Activated CD4-positive, alpha-beta T cell treated with anti-CD3 and anti-CD28 coated beads, Interleukin-2, Interleukin-6, amounts not matched to agents 100 ng/mL and 50 ng/mL, durations not matched to agents 16 hours and 8 hours (primary cell): ENCODE measurements around the gene MEF2A.
A peak's percentile ranks its signal among the peaks of the same experiment; 100 is the strongest.
"Not testable (repeated sequence)": the region's sequence is repeated elsewhere in the genome, so short reads cannot be mapped to it uniquely, and the experiment has no call there.

ENCODE experiments used
- DNase-seq: peaks from one replicate; pipeline ENCODE4 v3.0.0-alpha.2; 2020

The MEF2A gene

DNA sequence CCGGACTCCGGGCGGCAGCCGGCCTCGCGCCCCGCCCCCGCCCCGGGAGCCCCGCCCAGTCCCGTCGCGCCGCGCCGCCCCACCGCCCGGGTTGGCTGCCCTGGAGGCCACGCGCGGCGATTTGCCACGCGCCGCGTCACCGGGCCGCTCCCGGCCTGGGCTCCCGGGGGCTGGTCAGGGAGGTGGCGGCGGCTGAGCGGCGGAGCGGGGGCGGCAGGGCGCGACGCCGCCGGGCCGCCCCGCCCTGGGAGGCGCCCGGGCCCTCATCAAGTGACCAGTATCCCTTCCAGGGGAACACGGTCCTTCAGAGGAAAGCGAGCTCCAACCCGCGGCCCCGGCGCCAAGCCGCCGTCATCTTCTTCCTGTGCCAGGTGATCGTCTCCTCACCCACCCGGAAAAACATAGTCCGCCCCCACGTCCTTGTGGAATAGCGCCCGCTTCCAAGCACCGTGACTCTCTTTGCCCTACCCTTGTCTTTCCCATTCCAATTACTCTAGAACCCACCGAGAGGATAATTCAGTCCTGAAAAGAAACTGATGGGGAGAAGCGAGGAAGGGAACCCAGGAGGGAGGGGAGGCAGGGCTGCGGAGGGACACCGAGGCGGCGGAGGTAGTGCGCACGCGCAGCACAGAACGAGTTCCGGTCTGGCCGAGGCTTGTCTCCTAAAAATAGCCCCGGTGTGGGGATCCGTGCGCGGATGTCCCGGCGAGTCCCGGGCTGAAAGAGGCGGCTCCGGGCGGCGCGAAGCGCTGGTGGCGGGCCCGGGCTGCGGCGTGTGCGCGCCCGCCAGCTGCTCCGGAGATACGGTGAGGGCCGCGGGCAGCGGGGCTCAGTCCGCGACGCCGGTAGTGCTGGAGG lies at the start of gene MEF2A:
Gene MEF2A, plus strand, starts transcription at position 686 of the 858 bp plus-strand sequence. CDS start 67,136 bp downstream, outside the sequence.
- DNase-seq = peak; percentile 94

DNA sequence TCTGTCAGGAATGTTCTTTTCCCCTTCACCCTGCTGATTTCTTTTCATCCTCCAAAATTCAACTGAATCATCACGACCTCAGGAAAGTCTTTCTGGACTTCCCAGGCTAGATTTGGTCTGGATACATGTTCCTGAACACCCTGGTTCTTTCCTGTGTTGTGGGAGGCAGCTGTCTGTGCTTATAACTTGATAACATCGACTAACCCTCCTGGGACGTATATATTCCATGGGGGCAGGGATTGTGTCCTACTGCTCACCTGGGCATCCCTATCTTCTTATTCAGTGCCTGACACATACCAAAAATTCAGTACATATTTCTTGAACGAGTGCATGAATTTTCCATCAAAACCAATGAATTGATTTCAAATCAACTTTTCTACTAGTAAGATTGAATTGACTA lies 47.6 kb upstream of the MEF2A start:
- DNase-seq = no peak

DNA sequence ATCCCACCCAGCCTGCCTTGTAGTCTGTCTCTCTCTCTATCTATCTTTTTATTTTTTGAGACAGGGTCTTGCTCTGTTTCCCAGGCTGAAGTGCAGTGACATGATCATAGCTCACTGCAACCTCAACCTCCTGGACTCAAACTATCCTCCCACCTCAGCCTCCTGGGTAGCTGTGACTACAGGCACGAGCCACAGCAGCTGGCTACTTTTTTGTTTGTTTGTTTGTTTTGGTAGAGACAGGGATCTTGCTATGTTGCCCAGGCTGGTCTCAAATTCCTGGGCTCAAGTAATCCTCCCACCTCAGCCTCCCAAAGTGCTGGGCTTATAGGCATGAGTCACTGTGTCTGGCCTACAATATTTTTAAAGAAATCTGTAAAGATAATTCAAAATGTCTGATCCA lies 46.4 kb upstream of the MEF2A start:
- DNase-seq = not testable (repeated sequence)

DNA sequence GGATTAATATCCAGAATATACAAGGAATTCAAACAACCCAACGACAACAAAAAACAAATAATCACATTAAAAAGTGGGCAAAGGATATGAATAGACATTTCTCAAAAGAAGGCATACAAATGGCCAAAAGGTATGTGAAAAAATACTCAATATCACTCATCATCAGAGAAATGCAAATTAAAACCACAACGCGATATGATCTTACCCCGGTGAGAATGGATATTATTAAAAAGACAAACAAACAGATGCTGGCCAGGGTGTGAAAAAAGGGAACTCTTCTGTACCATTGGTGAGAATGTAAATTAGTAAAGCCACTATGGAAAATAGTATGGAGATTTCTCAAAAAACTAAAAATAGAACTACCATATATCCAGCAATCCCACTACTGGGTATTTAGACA lies 43.5 kb upstream of the MEF2A start:
- DNase-seq = no peak

DNA sequence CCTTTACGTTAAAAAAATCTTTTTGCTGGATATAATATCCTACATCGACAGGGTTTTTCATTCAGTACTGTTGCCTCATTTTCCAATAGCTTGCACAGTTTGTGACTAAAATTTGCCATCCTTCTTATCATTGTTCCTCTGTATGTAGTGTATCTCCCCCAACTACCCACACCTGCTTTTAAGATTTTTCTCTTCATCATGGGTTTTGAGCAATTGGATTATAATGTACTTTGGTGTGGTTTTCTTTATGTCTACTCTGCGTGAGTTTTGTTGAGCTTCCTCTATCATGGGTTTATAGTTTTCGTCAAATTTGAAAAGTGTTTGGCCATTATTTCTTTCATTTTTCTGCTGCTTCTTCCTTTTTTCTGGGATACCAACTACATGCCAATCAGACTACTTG lies 39.6 kb upstream of the MEF2A start:
- DNase-seq = no peak

DNA sequence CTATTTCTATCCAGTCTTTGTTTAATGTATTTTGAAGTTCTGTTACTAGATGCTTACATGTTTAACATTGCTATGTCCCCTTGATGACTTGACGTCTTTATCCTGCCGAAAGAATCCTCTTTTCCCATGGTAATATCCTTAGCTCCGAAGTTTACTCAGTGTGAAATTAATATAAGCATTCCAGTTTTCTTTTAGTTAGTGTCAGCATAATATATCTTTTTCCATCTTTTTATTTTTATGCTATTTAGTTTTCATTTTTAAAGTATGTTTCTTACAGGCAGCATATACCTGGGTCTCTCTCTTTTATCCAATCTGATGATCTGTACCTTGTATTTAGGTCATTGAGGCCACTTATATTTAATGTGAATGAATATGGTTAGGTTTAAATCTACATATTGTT lies 39.1 kb upstream of the MEF2A start:
- DNase-seq = no peak

DNA sequence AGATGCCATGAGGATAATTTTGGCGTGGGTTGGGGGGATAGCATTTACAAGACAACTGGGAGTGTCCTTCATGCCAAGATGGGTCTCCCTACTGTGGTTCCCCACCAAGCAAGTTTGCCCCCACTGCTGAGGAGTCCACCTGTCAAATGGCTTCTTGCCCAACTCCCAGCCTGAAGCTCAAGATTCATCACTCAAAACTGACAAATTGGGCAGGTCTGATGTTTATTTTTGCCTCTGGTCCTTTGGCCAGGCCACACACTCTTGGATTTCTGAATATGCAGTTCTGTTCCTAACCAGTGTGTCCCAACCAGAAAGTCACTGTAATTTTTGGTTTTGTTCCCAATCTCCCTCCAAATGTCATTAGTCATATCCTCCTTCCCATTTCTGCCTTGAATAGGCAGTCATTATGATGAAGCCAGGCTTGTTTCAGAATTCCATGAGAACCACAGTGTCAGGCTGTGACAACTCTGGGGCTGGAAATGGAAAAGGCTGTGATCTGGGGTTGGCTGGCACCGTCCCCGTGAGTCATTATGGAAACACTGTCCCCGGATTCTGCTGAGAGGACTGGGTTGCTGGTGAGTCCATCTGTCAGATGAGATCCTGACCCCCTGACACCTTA lies 29.3 kb upstream of the MEF2A start:
- DNase-seq = no peak

DNA sequence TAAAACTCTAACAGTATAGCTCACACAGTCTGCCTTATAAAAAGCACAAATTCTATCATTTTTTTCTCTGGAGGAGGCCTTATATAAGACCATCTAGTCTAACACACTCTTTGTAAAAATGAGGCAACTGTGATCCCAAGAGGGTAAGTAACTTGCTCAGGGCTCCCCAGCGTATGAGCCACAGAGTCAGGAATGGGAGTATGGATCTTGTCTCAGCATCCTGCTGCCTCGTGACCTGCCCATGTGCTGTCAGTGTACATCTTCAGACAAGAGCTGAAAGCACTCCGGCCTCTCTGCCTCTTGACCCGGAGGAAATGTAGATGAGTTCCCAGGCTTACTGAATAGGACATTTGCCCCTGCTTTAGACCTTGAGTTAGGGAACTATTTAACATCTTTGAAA lies 28.4 kb upstream of the MEF2A start:
- DNase-seq = no peak

DNA sequence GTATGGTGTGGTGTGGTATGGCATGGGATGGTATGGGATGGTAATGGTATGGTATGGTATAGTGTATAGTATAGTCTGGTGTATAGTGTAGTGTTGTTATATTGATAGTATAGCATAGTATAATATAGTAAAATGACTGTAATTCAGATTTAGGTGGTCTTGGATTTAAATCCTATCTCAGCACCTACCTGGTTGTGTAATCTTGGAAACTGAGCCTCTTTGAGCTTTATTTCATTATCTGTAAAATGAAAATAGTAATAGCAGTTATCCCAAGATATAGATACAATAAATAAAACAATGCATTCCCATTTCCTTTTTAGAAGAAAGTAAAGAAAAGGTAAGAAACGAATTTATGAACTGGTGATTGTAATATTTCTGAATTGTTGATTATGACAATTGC lies 27.5 kb upstream of the MEF2A start:
- no peak for DNase-seq

DNA sequence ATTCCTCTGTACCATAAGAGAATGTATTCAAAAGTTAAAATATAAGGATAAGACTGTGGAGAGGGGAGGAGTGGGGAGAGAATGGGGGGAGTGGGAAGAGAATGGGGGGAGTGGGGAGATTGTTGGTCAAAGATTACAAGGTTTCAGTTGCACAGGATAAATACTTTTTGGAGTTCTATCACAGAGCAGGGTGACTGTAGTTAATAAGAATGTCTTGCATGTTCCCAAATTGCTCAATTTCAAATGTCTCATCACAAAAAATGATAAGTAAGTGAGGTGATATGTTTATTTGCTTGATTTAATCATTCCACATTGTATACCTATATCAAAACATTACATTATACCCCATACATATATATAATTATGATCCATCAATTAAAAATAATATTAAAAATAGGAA lies 23.0 kb upstream of the MEF2A start:
- DNase-seq = no peak

DNA sequence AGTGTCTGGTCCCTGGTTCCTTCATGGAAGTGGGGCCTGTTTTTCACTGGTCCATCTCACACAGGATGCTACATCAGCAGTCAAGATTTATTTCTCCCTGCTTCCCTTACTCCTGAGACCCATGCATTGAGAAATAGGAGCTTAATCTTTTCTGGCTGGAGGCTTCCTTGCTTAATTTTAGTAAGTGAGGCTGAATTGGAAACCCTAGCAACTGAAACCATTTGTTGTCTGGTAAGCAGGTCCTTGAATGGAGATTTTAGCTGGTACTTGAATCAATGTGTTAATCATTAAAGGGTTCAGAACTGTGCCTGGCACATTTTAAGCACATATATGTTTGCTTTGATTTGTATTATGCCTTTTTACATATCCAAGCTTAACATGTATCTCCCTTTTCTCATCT lies 20.2 kb upstream of the MEF2A start:
- DNase-seq = no peak

DNA sequence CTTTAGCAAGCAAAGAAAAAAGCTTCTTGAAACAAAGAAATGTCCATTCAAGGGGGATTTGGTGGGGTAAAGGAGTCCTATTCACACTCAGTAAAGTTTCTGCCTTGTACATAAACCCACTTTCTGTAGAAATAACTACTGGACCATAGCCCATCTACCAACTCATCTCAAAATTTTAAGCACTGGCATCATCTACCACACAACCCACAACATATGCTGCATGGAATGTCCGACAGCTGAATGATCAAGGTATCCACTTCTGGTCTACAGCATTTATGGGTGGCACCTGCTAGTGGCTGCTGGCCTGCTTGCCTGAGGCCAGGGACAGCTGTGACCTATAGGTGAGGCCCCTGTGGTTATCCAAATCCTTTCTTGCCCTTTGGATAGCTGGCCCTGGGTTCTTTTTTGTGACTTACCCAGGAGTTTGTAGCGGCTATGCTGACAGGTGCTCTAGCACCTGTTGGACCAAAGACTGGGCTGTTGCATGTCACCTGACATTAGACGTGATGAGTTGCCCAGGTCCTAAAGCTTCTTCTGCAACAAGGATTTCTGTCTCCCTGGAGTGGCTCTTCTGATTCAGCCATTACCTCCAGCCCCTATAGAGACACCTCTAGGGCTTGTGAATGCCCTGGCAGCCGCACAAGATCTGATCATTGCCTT lies 19.2 kb upstream of the MEF2A start:
- DNase-seq = no peak

DNA sequence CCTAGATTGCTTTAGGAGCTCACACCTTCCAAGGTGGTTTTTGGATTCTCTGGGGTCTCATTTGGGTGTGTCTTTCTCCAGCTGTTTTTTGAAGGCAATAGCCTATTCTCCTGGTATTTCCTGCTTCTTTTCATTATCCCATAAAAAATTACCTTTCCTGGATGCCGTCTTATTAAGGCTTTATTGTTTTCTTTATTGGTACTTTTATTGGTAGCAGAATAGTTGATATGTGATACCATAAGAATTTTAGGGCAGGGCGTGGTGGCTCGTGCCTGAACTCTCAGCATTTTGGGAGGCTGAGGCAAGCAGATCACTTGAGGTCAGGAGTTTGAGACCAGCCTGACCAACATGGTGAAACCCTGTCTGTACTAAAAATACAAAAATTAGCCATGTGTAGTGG lies 18.3 kb upstream of the MEF2A start:
- no peak for DNase-seq

DNA sequence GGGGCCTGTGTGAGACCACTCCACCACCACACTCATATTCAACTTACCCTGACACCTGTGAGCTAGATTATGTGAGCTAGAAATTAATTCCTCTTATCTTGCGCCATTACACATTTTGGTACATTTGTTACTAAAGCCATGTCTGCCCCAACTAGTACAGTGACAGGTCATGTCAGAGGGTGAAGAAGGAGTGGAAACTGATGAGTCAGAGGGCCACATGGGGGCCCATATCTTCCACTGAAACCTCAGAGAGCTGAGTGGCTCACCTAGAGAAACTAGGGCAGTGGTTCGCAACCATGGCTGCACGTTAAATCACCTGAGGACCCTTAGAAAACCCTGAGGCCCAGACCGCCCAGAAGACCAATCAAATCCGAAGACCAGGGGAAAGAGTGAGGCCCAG lies 15.7 kb upstream of the MEF2A start:
- peak; percentile 40 for DNase-seq

DNA sequence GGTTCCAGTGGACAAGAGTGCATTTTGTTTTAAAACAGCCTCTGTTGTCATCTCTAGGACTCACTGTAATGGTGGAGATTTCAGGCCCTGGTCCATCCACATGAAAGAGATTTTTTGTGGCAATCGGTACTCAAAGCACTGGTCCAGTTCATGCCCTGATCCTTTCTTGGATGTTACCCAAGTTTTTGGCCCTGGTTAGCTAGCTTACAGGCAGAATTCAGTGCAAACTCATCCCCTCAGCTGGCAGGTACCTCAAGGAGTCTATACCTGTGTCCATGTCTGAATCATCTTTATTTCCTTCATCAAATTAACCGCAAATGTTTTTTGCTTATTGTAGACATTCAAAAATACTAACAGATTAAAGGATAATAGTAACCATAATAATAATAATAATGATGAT lies 13.7 kb upstream of the MEF2A start:
- no peak for DNase-seq

DNA sequence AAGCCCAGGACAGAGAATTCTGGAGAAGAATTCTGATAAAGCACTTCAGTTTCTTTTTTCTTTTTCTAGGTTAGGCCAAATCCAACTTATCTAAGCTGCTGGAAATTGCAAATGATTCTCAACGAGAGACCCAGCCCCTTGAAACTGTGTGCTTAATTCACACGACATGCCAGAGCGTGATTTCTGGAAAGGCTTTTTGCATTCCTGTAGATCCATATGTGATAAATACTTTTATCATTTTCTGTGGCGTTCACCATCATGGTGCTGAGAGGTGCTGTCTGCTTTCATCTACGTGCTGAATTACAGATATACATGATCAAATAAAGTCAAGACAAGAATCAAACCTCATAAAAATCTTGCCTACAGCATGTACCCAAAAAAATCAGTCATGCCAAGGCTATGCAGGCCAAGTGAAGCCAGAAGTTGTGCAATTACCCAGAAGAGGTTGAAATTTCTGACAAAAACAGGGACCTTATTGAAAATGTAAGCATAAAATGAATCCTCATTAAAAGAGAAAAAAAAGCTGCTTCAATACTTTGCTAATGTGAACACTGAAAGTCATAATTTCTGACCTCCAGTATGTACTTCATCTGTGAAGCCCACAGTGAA lies 10.8 kb upstream of the MEF2A start:
- no peak for DNase-seq

DNA sequence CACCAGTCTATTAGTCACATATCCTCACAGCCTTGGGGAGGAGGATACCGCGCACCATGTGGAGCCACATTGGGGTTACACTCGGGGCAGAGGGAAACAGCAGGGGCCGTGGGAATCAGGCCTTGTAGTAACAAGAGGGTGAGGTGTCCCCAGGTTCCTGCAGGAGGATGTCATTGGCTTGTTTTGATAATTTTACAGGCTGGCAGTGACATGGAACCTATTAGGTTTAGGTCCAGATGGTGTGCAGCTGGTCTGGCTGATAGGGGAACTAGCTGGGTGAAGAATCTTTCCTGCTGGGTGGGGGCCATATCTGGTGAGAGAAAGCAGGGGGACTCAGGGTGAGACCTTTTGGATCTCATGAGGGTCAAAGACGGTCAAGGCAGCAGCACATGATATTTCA lies 9.8 kb upstream of the MEF2A start:
- no peak for DNase-seq

DNA sequence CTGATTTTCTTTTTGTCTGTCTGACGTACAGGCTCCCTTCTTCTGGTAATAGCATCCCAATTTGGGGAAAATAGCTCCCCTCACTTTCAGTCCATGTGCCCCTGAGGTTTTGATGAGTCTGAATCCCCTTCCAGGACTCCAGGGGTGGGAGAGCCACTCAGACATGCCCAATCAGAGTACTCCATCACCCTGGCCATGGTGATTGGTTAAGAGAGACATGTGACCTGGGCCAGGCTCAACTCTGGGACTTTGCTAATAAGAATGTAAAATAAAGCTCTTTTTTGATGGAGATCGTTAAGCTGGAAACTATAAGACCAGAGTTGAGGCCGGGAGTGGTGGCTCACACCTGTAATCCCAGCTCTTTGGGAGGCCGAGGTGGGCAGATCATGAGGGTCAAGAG lies 9.2 kb upstream of the MEF2A start:
- no peak for DNase-seq

DNA sequence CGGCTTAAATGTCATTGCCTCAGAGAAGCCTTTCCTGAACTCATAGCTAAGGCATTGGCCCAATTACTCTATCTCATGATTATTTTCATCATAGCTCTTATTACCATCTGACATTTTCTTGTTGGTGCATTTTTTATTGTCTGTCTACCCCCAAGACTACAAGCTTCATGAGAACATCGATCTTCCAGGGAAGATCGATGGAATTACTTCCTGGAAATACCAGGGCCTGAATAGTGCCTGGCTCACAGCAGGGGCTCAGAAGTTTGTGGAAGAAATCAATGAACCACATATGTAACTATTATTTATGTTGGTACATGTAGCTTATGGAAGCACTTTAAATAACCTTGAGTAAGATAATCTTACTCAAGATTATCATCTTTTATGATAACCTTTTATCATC lies 7.7 kb upstream of the MEF2A start:
- no peak for DNase-seq

DNA sequence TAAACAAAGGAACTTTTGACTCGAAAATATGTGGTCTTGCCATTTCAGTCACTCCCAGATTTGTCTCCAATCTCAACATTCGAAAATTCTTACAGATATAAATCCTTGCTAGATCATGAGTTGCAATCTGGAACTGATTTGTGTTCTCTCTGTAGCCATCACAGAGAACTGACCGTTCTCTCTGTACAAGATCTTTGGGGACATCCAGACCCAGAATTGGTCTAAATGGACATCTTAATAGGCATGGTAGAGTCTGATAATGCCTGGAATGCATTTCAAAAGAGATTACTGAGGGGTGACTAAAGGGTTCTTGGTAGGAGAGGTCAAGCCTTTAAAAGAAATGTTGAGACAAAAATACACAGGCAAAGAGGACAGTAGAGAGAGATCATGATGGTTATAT lies 7.2 kb upstream of the MEF2A start:
- no peak for DNase-seq

DNA sequence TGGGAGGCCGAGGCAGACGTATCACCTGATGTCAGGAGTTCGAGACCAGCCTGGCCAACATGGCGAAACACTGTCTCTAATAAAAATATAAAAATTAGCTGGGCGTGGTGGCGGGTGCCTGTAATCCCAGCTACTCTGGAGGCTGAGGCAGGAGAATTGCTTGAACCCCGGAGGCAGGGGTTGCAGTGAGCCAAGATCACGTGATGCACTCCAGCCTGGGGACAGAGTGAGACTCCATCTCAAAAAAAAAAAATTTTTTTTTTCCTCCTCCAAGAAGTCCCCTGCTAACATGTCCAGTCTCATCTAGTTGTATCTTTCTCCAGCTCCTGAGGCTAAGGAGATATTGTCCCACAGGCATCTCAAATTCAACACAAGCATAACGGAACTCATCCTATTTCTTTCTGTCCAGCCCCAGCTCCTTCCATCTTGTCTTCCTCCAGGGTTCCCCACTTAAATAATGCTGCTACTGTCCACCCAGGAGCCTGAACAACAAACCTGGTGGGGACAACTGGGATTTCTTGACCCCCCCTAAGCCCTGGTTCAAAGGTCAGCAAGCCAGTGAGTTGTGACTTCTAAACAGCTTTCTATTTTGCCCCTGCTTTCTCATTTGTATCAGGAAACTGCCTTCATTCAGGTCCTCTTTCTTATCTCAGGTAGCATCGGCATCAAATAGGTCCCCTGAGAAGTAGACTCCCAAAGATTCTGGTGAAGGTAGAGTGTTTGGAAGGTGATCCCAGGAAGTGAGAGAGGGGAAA lies 4.1 kb upstream of the MEF2A start:
- DNase-seq = no peak

DNA sequence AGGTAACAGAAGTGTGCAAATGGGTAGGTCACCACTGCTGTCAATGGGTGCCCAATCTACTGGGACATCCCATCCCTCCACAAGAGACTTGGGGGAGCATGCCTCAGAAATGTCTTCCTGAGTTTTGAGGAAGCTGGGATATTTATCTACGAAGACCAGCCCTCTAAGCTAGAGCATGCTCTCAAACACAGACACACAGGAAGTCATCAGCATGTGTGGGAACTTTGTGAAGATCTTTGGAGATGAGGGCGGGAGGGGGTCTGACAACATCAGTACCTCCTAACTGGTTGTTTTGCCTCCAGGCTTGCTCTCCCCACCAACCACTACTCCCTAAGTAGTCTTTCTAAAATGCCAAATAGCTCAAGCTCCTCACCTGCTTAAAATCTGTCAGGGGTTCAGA lies 3.5 kb upstream of the MEF2A start:
- no peak for DNase-seq
